GOT3 (cell line): ENCODE measurements around the gene DBNDD1.
"Not testable (repeated sequence)": the region's sequence is repeated elsewhere in the genome, so short reads cannot be mapped to it uniquely, and the experiment has no call there.

Source experiments
- DNase-seq: peaks from one replicate; lab custom pipeline; 2025; ENCODE audit warnings: mixed read lengths; lab: John Stamatoyannopoulos, UW

DBNDD1 gene

DNA sequence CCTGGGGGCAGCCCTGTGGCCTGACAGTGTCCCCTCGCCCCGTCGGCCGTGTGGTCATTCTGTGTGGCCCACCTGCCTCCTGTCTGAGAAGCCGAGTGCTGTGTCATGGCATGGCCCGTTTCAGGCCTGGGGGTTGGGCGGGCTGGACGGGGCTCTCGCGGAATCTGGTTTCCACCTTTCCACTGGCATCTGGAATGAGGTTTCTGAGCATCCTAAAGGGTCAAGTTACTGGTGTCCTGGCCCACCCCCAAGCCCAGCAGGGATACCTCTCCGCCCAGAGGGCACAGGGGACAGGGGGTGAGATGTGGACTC lies 7.8 kb downstream of the DBNDD1 start:
- no peak for DNase-seq

DNA sequence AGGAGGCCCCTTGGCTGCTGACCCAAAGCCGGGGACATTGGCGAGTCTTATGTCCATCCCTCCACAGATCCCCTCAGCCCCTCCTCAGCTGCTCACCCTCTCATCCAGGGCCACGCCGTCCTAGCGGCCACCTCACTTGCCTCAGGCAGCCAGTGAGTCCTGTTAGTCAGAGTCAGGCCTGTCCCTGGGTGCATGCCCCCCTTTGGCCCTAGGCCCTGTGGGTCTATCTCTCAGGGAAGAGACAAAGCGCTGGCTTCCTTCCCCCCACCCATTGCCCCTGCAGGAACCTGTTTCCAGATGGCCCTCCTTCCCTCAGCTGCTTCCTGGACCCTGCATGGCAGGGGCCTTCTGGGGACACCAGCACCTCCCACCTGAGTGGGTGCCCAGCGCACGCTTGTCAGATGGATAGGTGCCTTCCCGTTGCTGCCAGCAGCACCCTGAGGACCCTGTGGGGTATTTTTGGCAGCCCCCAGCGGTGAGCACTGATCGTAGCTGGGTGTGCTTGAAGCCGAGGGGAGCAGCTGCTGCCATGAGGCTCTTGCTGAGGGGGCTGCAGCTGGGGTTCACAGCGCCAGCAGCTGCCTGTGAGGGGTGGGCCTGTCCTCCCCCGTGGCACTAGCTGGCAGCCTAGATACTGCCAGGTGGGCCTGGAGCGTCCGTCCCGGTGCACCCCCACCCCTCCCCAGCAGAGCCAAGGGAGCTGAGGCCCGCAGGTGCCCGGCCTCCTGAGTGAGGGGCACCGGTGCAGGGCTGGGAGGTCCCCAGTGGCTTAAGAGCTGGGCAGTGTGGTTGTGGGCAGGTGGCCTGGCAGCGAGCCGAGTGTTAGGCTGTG lies 8.4 kb downstream of the DBNDD1 start:
- DNase-seq, result no peak

DNA sequence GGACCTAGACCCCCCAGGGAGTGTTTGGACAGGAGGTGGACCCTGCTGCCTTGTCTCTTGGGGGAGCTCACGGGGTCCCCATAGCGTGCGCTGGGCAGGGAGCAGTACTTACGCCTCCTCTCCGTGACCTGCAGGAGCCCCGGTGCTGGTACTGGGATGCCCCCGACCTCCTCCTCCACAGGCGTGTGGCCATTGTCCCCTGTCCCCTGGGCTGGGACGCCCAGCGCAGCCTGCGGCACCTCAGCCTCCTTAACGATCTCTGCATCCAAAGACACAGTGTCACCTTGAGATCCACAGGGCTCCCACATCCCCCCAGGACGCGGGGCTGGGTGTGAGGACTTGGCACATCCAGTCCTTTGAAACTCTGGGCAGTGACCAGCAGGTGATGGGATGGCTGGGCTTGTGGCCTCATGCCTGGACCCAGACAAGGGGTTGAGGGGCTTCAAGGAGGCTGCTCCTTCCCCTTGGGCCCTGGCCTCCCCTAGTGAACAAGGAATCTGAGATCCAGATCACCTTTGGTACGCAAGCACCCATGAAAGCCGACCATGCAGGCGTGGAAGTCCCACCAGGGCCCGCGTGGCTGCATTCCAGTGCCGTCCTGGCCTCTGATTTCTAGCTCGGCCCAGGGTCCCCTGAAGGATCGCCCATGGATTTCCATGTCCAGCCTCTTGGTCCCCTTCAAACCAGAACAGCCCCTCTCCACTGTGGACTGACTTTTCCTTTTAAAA lies 9.9 kb downstream of the DBNDD1 start:
- no peak for DNase-seq

DNA sequence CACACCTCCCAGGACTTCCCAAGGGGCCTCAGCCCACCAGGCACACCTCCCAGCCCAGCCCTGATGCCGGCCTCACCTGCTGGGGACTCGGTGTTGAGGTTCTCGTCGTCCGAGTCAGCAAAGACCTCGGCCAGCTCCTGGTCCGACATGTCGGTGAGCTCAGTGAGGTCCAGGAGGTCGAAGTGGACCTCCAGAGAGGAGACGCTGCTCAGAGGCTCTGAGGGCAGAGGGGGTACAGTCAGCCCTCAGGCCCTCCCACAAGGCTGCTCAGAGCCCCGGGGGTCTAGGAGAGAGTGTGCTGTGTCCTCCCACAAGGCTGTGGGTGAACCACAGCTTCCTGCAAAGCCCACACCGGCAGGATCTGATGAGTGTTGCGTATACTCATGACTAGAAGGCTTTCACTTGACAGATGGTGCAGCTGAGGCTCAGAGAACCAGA lies 10.5 kb downstream of the DBNDD1 start:
- no peak for DNase-seq

DNA sequence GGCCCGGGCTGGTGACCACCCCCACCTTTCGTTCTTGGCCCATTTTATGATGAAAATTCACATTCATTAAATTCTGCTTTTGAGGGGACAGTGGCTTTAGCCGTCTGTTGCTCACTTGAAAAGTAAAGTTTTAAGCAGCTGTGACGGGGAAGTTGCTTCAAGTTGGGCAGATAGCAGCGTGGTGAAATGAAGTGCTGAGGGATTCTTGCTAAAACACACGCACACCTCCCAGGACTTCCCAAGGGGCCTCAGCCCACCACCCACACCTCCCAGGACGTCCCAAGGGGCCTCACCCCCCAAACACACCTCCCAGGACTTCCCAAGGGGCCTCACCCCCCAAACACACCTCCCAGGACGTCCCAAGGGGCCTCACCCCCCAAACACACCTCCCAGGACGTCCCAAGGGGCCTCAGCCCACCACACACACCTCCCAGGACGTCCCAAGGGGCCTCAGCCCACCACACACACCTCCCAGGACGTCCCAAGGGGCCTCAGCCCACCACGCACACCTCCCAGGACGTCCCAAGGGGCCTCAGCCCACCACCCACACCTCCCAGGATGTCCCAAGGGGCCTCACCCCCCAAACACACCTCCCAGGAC lies 11.5 kb downstream of the DBNDD1 start:
- not testable (repeated sequence) for DNase-seq

DNA sequence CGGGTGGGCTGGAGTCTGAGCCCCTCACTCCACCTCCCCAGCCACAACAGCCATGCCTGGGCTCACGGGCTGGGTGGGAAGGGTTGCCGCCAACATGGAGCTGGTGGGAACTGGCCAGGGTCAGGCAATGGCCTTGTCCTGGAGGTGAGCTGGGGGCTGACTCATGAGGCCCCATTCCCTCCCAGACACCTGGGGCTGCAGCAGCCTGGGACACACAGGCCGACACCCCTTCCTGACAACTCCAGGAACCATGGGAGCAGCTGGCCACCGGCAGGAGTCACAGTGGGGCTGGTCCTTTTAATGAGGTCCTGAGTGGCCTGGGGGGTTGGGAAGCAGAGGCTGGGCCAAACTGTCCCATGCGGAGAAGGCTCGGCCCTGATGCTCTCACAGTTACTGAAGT lies 12.2 kb downstream of the DBNDD1 start:
- DNase-seq, result no peak

DNA sequence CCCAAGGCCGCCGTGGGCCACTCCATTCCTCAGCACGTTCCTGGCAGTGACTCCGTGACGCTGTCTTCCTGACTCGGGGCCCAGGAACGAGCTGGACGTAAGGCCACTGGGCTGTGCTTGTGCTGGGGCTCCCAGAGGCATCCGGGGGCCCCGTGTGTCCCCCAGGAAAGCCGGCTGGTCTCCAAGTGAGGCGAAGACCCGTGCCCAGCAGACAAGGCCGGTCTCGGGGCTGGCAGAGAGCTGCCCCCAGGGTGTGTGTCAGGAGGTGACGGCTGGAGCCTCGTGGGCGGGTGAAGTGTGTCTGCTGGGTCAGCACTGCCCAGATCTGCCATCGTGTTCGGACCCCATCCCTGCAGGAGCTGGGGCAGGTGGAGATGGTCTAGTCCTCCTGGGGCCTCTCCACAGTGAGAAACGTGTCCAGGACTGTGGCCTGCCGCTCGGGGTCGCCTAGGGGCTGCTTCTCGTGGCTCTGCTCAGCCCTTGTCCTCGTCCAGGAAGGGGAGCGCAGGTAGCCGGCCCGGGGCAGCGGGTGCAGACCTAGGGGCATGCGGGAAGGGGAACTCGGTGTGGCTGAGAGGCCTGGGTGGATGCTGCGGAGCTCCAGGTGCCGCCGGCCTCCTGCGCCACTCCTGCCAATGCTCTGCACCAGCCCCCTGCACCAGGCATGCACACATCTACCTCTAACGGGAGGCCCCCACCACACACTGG lies 13.1 kb downstream of the DBNDD1 start:
- DNase-seq, result no peak

DNA sequence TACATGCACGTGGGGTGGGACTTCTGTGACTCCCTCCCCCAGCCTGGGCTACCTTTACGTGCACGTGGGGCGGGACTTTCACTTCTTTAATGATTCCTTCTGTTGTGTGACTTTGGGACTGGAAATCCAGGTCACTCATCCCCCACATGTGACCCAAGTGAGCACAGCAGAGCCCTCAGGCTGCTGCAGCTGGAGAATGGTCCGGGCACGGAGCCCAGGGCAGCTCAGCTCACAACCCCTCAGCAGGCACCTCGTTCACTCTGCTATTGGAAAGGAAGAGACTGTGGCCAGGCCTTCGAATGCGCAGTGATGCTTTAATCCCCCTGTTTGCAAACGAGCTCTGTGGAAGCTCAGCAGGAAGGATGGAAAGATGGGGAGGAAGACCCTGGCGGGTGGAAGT lies 14.7 kb downstream of the DBNDD1 start:
- DNase-seq, result no peak

DNA sequence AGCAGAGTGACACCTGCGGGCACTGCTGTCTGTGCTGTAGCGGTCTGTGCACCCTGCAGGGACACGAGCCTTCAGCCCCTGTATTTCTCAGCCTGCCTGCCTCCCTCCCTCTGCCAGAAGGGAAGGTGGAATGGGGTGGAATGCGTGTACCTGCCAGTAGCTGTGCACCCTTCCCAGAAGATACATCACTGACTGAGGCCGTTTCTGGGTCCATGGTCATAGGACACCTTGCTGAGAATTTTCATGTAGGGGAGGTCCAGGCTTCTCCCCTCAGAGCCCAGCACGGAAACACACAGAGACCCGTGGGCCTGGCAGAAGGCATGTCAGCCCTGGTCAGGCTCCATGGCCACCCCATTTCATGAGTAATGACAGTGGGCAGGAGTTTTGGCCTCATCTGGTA lies 16.5 kb downstream of the DBNDD1 start:
- DNase-seq, result no peak

DNA sequence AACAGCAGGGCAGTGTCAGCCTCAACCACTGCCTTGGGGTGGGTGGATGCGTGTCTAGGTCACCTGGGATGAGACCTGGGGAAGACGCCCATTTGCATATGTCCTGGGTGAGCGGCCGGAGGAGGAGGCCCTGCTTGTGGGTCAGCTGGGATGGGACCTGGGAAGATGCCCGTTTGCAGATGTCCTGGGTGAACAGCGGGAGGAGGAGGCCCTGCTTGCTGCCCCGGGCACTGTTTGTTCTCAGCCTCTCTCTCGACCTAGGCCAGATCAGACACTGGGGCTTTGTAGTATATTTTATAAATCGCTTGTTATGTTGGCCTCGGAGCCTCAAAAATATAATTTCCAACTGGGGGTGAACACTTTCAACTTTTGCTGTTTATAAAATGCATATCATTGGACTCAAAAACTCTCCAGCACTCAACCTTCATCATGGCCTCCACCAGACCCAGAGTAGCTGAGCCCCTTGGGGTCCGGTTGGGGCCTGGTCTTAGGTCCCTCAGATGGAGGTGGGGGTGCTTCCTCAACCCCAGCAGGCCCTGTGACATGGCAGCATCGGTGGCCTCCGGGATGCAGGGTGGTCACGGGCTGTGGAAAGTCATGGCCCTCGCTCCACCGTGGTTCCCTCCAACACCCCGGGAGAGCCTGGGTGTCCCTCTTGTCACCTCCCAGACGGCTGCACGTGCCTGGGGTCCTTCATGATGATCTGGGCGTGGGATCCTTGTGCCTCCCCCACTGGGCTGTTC lies 17.3 kb downstream of the DBNDD1 start:
- no peak for DNase-seq

DNA sequence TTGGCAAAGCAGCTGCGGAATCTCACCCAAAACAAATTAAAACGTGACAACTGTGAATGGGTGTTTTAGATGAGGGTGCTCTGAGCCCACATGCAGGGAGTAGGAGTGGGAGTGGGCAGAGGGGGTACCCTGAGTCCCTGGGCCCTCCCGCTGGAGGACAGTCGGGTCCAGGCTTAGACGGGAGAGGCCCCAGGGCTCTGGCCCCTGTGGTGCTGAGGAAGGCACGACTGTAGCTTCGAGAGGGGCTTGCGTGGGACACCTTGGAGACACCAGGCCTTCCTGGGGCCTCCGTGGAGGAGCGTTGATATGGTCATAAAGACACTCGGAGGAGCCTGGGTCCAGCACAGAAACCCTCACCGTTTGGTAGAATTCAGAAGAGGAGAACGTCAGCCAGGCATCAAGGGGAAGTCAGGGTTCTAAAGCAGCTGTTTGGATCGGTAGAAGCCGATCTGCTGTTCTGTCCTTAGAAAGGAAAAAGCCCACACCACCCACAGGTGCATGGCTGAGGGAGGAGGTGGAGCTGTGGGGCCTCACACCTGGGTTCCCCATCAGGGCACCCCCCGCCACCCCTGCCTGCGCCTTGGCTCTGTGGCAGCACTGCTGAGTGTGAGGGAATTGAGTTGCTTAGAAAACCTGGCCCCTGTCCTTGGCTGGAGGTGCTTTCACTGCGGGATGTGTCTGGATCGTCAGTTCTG lies 18.4 kb downstream of the DBNDD1 start:
- DNase-seq, result no peak

DNA sequence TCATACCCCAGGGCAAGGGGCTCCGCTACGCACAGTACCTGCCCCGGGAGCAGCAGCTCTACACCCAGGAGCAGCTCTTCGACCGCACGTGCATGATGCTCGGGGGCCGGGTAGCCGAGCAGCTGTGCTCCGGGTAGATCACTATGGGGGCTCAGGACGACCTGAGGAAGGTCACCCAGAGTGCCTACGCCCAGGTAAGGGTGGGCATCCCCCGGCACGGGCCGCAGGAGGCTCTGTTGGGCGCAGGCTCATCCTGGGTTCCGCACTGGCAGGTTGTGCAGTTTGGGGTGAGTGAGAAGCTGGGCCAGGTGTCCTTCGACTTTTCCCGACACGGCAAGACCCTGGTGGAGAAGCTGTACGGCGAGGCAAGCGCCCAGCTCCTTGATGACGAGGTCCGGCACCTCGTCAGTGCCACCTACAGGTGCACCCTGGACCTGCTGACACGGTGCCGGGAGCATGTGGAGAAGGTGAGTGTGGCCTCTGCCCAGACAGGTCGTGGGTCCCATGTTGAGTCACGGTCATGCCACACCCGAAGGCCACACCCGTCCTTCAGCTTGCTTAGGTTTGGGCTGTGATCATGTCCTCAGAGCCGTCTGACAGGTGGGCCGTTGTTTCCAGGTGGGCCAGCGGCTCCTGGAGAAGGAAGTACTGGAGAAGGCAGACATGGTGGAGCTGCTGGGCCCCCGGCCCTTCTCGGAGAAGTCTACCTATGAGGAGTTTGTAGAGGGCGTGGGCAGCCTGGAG lies 19.3 kb downstream of the DBNDD1 start:
- no peak for DNase-seq

DNA sequence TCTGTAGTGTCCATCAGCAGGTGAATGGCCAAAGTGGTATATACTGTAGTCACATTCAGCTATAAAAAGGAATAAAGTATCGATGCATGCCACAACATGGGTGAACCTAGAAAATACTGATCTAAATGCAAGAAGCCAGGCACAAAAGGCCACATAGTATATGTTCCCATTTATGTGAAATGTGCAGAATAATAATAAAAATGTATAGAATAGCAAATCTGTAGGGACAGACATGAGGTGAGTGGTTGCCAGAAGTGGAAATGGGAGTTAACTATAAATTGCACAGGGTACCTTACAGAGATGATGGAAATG lies 23.1 kb downstream of the DBNDD1 start:
- DNase-seq, result no peak

DNA sequence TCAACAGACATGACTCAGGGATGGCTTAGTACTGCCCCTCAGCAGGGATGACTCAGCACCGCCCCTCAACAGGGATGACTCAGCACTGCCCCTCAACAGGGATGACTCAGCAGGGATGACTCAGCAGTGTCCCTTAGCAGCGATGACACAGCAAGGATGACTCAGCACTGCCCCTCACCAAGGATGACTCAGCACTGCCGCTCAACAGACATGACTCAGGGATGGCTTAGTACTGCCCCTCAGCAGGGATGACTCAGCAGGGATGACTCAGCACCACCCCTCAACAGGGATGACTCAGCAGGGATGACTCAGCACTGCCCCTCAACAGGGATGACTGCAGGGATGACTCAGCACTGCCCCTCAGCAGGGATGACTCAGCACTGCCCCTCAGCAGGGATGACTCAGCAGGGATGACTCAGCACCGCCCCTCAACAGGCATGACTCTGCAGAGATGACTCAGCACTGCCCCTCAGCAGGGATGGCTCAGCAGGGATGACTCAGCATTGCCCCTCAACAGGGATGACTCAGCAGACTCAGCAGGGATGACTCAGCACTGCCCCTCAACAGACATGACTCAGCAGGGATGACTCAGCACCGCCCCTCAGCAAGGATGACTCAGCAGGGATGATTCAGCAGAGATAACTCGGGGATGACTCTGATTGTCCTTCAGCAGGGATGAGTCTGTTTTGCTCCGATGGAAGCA lies 23.6 kb downstream of the DBNDD1 start:
- DNase-seq, result peak; percentile 51

DNA sequence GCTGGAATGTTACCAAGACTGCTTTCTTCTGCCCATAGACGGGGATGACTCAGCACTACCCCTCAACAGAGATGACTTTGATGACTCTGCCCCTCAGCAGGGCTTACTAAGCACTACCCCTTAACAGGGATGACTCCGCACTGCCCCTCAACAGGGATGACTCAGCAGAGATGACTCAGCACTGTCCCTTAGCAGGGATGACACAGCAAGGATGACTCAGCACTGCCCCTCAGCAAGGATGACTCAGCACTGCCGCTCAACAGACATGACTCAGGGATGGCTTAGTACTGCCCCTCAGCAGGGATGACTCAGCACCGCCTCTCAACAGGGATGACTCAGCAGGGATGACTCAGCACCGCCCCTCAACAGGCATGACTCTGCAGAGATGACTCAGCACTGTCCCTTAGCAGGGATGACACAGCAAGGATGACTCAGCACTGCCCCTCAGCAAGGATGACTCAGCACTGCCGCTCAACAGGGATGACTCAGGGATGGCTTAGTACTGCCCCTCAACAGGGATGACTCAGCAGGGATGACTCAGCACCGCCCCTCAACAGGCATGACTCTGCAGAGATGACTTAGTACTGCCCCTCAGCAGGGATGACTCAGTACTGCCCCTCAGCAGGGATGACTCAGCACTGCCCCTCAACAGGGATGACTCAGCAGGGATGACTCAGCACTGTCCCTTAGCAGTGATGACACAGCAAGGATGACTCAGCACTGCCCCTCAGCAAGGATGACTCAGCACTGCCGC lies 24.4 kb downstream of the DBNDD1 start:
- DNase-seq, result peak; percentile 55

DNA sequence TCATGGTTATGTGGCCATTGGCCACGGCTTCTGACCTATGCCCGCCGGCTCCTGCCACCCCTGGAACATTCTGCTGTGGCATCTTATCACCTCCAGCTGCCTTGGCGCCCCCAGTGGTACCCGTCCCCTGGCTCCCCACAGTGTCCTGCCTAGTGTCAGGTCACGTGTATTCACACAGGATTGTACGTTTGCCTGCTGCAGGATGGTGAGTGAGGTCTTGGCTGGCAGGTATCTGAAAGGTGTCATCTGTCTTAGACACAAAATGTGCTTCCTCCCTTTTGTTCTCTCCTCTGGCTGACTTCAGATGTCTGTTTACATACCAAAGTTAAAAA lies 24.9 kb downstream of the DBNDD1 start:
- DNase-seq, result no peak

DNA sequence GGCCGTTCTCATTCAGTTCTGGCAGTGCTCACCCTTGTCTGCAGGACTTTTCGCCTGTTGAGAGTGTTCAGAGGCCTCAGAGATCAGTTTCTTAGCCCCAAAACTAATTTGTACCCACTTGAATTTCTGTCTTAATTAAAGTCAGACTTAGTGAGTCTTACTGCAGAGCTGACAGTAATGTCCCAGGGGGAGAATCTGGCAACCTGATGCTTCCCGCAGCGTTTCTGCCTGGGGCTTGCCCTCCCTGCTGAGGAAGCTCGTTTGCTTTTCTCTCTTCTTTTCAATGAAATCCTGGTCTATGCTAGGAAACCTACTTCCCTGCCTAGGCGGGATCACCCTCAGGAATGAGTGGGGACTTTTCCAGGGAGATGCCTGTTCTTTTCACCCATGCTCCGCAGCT lies 25.3 kb downstream of the DBNDD1 start:
- DNase-seq, result no peak

DNA sequence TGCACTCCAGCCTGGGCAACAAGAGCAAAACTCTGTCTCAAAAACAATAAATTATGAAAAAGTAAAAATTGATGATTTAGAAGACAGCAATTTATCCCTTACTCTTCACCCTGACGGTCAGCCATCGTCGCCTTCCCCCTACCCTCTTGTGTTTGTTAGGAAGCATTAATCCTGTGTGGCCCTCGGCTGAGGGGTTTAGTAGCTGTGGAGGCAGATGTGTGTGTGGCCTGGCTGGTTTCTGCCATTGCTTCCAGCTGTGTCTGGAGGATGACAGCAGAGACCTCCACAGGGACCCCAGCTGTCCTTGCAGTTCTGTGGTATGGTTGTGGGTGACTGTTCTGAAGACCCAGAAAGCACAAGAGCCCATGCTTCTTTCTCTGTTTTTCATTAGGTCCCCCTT lies 25.9 kb downstream of the DBNDD1 start:
- DNase-seq, result no peak

DNA sequence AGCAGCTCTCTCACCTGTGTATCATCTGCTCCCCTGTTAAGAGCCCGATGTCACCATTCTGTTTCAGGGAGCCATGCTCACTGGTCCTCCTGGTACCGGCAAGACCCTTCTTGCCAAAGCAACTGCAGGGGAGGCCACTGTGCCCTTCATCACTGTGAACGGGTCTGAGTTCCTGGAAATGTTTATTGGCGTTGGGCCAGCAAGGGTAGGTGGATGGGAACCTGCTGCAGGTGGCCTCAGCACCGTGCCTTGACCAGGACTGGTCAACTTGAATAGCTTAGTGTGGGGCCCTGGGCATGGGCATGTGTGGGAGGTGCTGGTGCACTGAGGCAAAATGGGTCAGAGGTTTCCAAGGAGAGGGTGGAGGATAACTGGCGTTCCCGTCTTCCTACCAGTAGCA lies 28.5 kb downstream of the DBNDD1 start:
- DNase-seq, result no peak

DNA sequence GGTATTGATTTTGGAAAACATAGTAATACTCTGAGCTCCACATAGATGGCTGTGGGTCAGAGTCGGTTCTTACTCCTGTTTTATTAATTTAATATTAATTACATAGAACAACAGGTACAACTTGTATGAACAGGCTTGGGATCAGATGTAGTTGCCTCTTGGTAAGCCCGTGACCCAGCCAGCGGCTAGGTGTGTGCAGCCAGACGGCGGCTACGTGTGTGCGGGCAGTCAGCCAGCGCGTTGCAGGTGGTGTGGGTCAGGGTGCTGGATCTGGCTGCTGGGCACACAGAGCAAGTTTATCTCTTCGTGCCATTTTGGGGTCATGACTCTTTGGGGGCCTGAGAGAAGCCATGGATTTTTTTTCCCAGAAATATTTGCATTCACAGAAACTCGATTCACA lies 30.3 kb downstream of the DBNDD1 start:
- no peak for DNase-seq
